Osteocyte (in vitro differentiated cells): ENCODE measurements around the gene TMEM41B. TPM values are rescaled to one million over a fixed set of nuclear protein-coding genes. Genes with fewer than 3 reads are reported as not detected.
A peak's percentile ranks its signal among the peaks of the same experiment; 100 is the strongest.

Experiments
- DNase-seq: peaks from one replicate; pipeline ENCODE4 v3.0.0; 2021; ENCODE audit warnings: mixed read lengths; ENCODE audit not compliant: unreplicated experiment; ENCODE audit errors: extremely low spot score
- H3K27ac Mint-ChIP-seq: one replicate; pipeline ENCODE4 v1.8.0; 2021; ENCODE audit warnings: mild to moderate bottlenecking, mixed read lengths; ENCODE audit not compliant: unreplicated experiment
- H3K27me3 Mint-ChIP-seq: one replicate; pipeline ENCODE4 v1.8.0; 2021; ENCODE audit warnings: mixed read lengths; ENCODE audit not compliant: unreplicated experiment
- H3K36me3 Mint-ChIP-seq: one replicate; pipeline ENCODE4 v1.8.0; 2021; ENCODE audit warnings: mixed read lengths; ENCODE audit not compliant: unreplicated experiment
- H3K4me1 Mint-ChIP-seq: one replicate; pipeline ENCODE4 v1.8.0; 2021; ENCODE audit warnings: mixed read lengths; ENCODE audit not compliant: unreplicated experiment
- H3K4me3 Mint-ChIP-seq: one replicate; pipeline ENCODE4 v1.8.0; 2021; ENCODE audit warnings: mild to moderate bottlenecking, moderate library complexity, mixed read lengths; ENCODE audit not compliant: unreplicated experiment
- H3K9me3 Mint-ChIP-seq: one replicate; pipeline ENCODE4 v1.8.0; 2021; ENCODE audit warnings: mixed read lengths; ENCODE audit not compliant: unreplicated experiment
- CTCF ChIP-seq: fragments of 200-600 bp; sonication (generic); IDR thresholded peaks from 2 replicates; pipeline ENCODE4 v1.5.0; 2021; ENCODE audit warnings: antibody characterized with exemption, mild to moderate bottlenecking, moderate library complexity
- total RNA-seq: library from RNA; stranded (reverse); gene quantifications from 2 replicates; pipeline ENCODE4 v1.2.1, GENCODE V29; 2021

The TMEM41B gene
- total RNA-seq, 1 donor from 2014 or later: 32.3 TPM

- Mint-ChIP-seq H3K4me3 (no peak overlapping the region), H3K9me3 (no peaks in the 10 kb centered on the region), H3K27ac (no peak overlapping the region), H3K4me1 (no peaks in the 10 kb centered on the region), H3K36me3 (no peaks in the 10 kb centered on the region), H3K27me3 (peaks cover 16% of the 10 kb centered on the region)
- no peak for DNase-seq
- TF ChIP-seq CTCF: no peak
Observed at GRCh38 chr11:9347100-9347499, 32.7 kb upstream of the TMEM41B start.

GRCh38 chr11:9344061-9344680 is 29.8 kb upstream of the TMEM41B start:
- H3K27me3 Mint-ChIP-seq: peaks cover 14% of the 10 kb centered on the region
- H3K36me3 Mint-ChIP-seq: no peaks in the 10 kb centered on the region
- H3K9me3 Mint-ChIP-seq: no peaks in the 10 kb centered on the region
- H3K4me3 Mint-ChIP-seq: no peak overlapping the region
- H3K27ac Mint-ChIP-seq: no peak overlapping the region
- TF ChIP-seq CTCF: no peak
- no peak for DNase-seq
- no peaks in the 10 kb centered on the region for H3K4me1 Mint-ChIP-seq

- H3K4me3 Mint-ChIP-seq: no peak overlapping the region
- H3K36me3 Mint-ChIP-seq: no peaks in the 10 kb centered on the region
- no peaks in the 10 kb centered on the region for H3K4me1 Mint-ChIP-seq
- no peaks in the 10 kb centered on the region for H3K27me3 Mint-ChIP-seq
- no peak for DNase-seq
- no peak for TF ChIP-seq CTCF
- H3K27ac Mint-ChIP-seq: no peak overlapping the region
- no peaks in the 10 kb centered on the region for H3K9me3 Mint-ChIP-seq
Observed at GRCh38 chr11:9341638-9342178, 27.3 kb upstream of the TMEM41B start.

- H3K27ac Mint-ChIP-seq: no peak overlapping the region
- no peak for TF ChIP-seq CTCF
Observed at GRCh38 chr11:9332655-9333054, 18.3 kb upstream of the TMEM41B start.

GRCh38 chr11:9330387-9331384 is 16.3 kb upstream of the TMEM41B start:
- Mint-ChIP-seq H3K27ac (peak overlapping the region; percentile 45), H3K36me3 (no peaks in the 10 kb centered on the region), H3K4me3 (no peak overlapping the region), H3K27me3 (no peaks in the 10 kb centered on the region), H3K9me3 (no peaks in the 10 kb centered on the region), H3K4me1 (peaks cover 2% of the 10 kb centered on the region)
- no peak for DNase-seq
- no peak for TF ChIP-seq CTCF

More at GRCh38 chr11:9332655-9333054, 18.3 kb upstream of the TMEM41B start:
- H3K4me3 Mint-ChIP-seq: no peak overlapping the region
- H3K36me3 Mint-ChIP-seq: no peaks in the 10 kb centered on the region
- no peak for DNase-seq
- H3K9me3 Mint-ChIP-seq: no peaks in the 10 kb centered on the region
- no peaks in the 10 kb centered on the region for H3K27me3 Mint-ChIP-seq
- H3K4me1 Mint-ChIP-seq: peaks cover 2% of the 10 kb centered on the region
